Trophoblast cell (in vitro differentiated cells and primary cell): ENCODE measurements around the gene ORMDL3.

Experiments used
- DNase-seq, 2 donors: peaks; one replicate each; pipeline ENCODE4 v3.0.0-alpha.2; 2016
- H2AFZ ChIP-seq: 2 replicates; pipeline ENCODE4 v1.6.1; 2013; ENCODE audit warnings: low read length, moderate library complexity, mild to moderate bottlenecking; ENCODE audit not compliant: insufficient read depth, poor library complexity
- H2AK5ac ChIP-seq: 2 replicates; pipeline ENCODE4 v1.6.1; 2013; ENCODE audit warnings: mild to moderate bottlenecking, low read length
- H2BK120ac ChIP-seq: 2 replicates; pipeline ENCODE4 v1.6.1; 2013; ENCODE audit warnings: low read length, mild to moderate bottlenecking, moderate library complexity; ENCODE audit not compliant: insufficient read depth, poor library complexity
- H2BK12ac ChIP-seq: 2 replicates; pipeline ENCODE4 v1.6.1; 2013; ENCODE audit warnings: mild to moderate bottlenecking, low read length, moderate library complexity
- H2BK5ac ChIP-seq: 2 replicates; pipeline ENCODE4 v1.6.1; 2013; ENCODE audit warnings: low read length, low read depth, moderate library complexity, mild to moderate bottlenecking; ENCODE audit not compliant: poor library complexity
- H3K14ac ChIP-seq: 2 replicates; pipeline ENCODE4 v1.6.1; 2013; ENCODE audit warnings: mild to moderate bottlenecking, low read length
- H3K18ac ChIP-seq: 2 replicates; pipeline ENCODE4 v1.6.1; 2013; ENCODE audit warnings: mild to moderate bottlenecking, low read length
- H3K23ac ChIP-seq: 2 replicates; pipeline ENCODE4 v1.6.1; 2013; ENCODE audit warnings: low read length
- H3K27ac ChIP-seq: 2 replicates; pipeline ENCODE4 v1.5.1; 2013; ENCODE audit warnings: low read depth, mild to moderate bottlenecking, inconsistent platforms, low read length, moderate library complexity
- H3K27me3 ChIP-seq: 2 replicates; pipeline ENCODE4 v1.6.1; 2013; ENCODE audit warnings: inconsistent platforms, mild to moderate bottlenecking, low read length, moderate library complexity; ENCODE audit not compliant: insufficient read depth
- H3K36me3 ChIP-seq, 2 experiments: 1 replicate in 1 of 2; 2 replicates in 1 of 2; pipeline ENCODE4 v1.6.1; 2013; ENCODE audit warnings: low read length in 2 of 2, mild to moderate bottlenecking in 2 of 2, moderate library complexity in 1 of 2; ENCODE audit not compliant: insufficient read depth in 2 of 2, control insufficient read depth in 1 of 2
- H3K4ac ChIP-seq: 2 replicates; pipeline ENCODE4 v1.6.1; 2013; ENCODE audit warnings: low read depth, mild to moderate bottlenecking, low read length, moderate library complexity
- H3K4me1 ChIP-seq, 2 experiments: 1 replicate in 1 of 2; 2 replicates in 1 of 2; pipeline ENCODE4 v1.6.1; 2013; ENCODE audit warnings: low read length in 2 of 2, mild to moderate bottlenecking in 2 of 2, moderate library complexity in 1 of 2; ENCODE audit not compliant: insufficient read depth in 2 of 2, control insufficient read depth in 1 of 2
- H3K4me2 ChIP-seq: 2 replicates; pipeline ENCODE4 v1.6.1; 2013; ENCODE audit warnings: inconsistent platforms, mild to moderate bottlenecking, low read length, moderate library complexity
- H3K4me3 ChIP-seq: 2 replicates; pipeline ENCODE4 v1.5.1; 2013; ENCODE audit warnings: mild to moderate bottlenecking, low read depth, low read length, inconsistent platforms
- H3K79me1 ChIP-seq: one replicate; pipeline ENCODE4 v1.6.1; 2013; ENCODE audit warnings: low read length
- H3K79me2 ChIP-seq: 2 replicates; pipeline ENCODE4 v1.6.1; 2013; ENCODE audit warnings: low read length, mild to moderate bottlenecking; ENCODE audit not compliant: control insufficient read depth, insufficient read depth, poor library complexity
- H3K9ac ChIP-seq: 2 replicates; pipeline ENCODE4 v1.6.1; 2013; ENCODE audit warnings: mild to moderate bottlenecking, low read length
- H3K9me3 ChIP-seq: 2 replicates; pipeline ENCODE4 v1.6.1; 2013; ENCODE audit warnings: low read depth, mild to moderate bottlenecking, control low read depth, inconsistent platforms, low read length; ENCODE audit not compliant: insufficient read depth
- H4K12ac ChIP-seq: 2 replicates; pipeline ENCODE4 v1.6.1; 2013; ENCODE audit warnings: low read depth, mild to moderate bottlenecking, low read length, moderate library complexity
- H4K8ac ChIP-seq: 2 replicates; pipeline ENCODE4 v1.6.1; 2013; ENCODE audit warnings: low read depth, mild to moderate bottlenecking, low read length, moderate library complexity
- H4K91ac ChIP-seq: one replicate; pipeline ENCODE4 v1.6.1; 2013; ENCODE audit warnings: low read depth, mild to moderate bottlenecking, low read length, moderate library complexity
- WGBS: extraction: QIAGEN DNeasy Blood & Tissue Kit; methylation state at CpG from one replicate; pipeline ENCODE4 v1.1.7; 2013; ENCODE audit warnings: missing lambda C conversion rate; ENCODE audit not compliant: insufficient read length, insufficient coverage; ENCODE audit errors: extremely low coverage; 5-methylcytosine and 5-hydroxymethylcytosine counted together

Gene ORMDL3

GRCh38 chr17:39962642-39963220 is 35.3 kb upstream of the ORMDL3 start, which contains the start of gene GSDMA:
TSS of gene GSDMA (plus strand) at chr17:39963004. CDS start at chr17:39965688, 2,684 bp downstream.
- no peak within 1 kb of the TSS for H4K91ac ChIP-seq
- H3K4me3 ChIP-seq, result no peak within 1 kb of the TSS
- no peak within 1 kb of the TSS for H2AK5ac ChIP-seq
- no peak within 1 kb of the TSS for H3K27ac ChIP-seq
- no peak within 1 kb of the TSS for H2BK5ac ChIP-seq
- H3K9ac ChIP-seq, result no peak within 1 kb of the TSS
- no peaks in the 10 kb centered on the region for H3K79me2 ChIP-seq
- no peak for DNase-seq
- no peaks in the 10 kb centered on the region for H3K27me3 ChIP-seq
- H2BK12ac ChIP-seq, result no peak within 1 kb of the TSS
- no peaks in the 10 kb centered on the region for H3K79me1 ChIP-seq
- H3K4ac ChIP-seq, result no peak within 1 kb of the TSS
- no peaks in the 10 kb centered on the region for H3K36me3 ChIP-seq
- H4K12ac ChIP-seq, result no peak within 1 kb of the TSS
- H3K4me1 ChIP-seq, result no peaks in the 10 kb centered on the region
- no peak within 1 kb of the TSS for H3K14ac ChIP-seq
- H3K9me3 ChIP-seq, result no peaks in the 10 kb centered on the region
- H2BK120ac ChIP-seq, result no peak within 1 kb of the TSS
- WGBS, result no CpG with 5 or more reads among the region's 6 CpGs
- no peak within 1 kb of the TSS for H2AFZ ChIP-seq
- no peak within 1 kb of the TSS for H3K23ac ChIP-seq
- H4K8ac ChIP-seq, result no peak within 1 kb of the TSS
- H3K18ac ChIP-seq, result no peak within 1 kb of the TSS
- no peak within 1 kb of the TSS for H3K4me2 ChIP-seq

GRCh38 chr17:39960524-39961041 is 33.2 kb upstream of the ORMDL3 start:
- no peak for DNase-seq
- Histone ChIP-seq H2AFZ (no peak overlapping the region), H3K27me3 (no peaks in the 10 kb centered on the region)

GRCh38 chr17:39955726-39956225 is 28.4 kb upstream of the ORMDL3 start:
- no peak overlapping the region for H2BK12ac ChIP-seq
- DNase-seq, result no peak
- no peak overlapping the region for H3K27ac ChIP-seq
- H3K4me2 ChIP-seq, result no peak overlapping the region
- peaks cover 2% of the 10 kb centered on the region for H3K9me3 ChIP-seq
- H3K36me3 ChIP-seq, result no peaks in the 10 kb centered on the region
- no peaks in the 10 kb centered on the region for H3K27me3 ChIP-seq
- WGBS, result no CpG with 5 or more reads among the region's 4 CpGs
- peaks cover 3% of the 10 kb centered on the region for H3K79me2 ChIP-seq
- H2AFZ ChIP-seq, result no peak overlapping the region
- H4K91ac ChIP-seq, result no peak overlapping the region
- H3K4ac ChIP-seq, result no peak overlapping the region
- H3K4me1 ChIP-seq, result peaks cover 8 to 9% of the 10 kb centered on the region in 2 experiments
- H3K4me3 ChIP-seq, result no peak overlapping the region
- no peak overlapping the region for H3K14ac ChIP-seq
- no peak overlapping the region for H3K9ac ChIP-seq
- no peak overlapping the region for H2BK5ac ChIP-seq
- H4K8ac ChIP-seq, result no peak overlapping the region
- no peak overlapping the region for H3K18ac ChIP-seq
- no peak overlapping the region for H3K23ac ChIP-seq
- H4K12ac ChIP-seq, result no peak overlapping the region
- no peak overlapping the region for H2AK5ac ChIP-seq
- peaks cover 7% of the 10 kb centered on the region for H3K79me1 ChIP-seq
- H2BK120ac ChIP-seq, result no peak overlapping the region

More at GRCh38 chr17:39960524-39961041, 33.2 kb upstream of the ORMDL3 start:
- no peak overlapping the region for H3K4me3 ChIP-seq
- no peaks in the 10 kb centered on the region for H3K4me1 ChIP-seq
- no peak overlapping the region for H4K8ac ChIP-seq
- H3K79me1 ChIP-seq, result no peaks in the 10 kb centered on the region
- no peak overlapping the region for H2BK12ac ChIP-seq
- no peak overlapping the region for H3K23ac ChIP-seq
- H2AK5ac ChIP-seq, result no peak overlapping the region
- no peak overlapping the region for H3K4ac ChIP-seq
- H3K9me3 ChIP-seq, result no peaks in the 10 kb centered on the region
- no peak overlapping the region for H3K9ac ChIP-seq
- no peak overlapping the region for H3K27ac ChIP-seq
- no peak overlapping the region for H4K12ac ChIP-seq
- H4K91ac ChIP-seq, result no peak overlapping the region
- H2BK5ac ChIP-seq, result no peak overlapping the region
- no peaks in the 10 kb centered on the region for H3K36me3 ChIP-seq
- no peak overlapping the region for H2BK120ac ChIP-seq
- no CpG with 5 or more reads among the region's 8 CpGs for WGBS
- no peak overlapping the region for H3K14ac ChIP-seq
- no peaks in the 10 kb centered on the region for H3K79me2 ChIP-seq
- no peak overlapping the region for H3K18ac ChIP-seq
- no peak overlapping the region for H3K4me2 ChIP-seq

GRCh38 chr17:39954876-39955275 is 27.5 kb upstream of the ORMDL3 start:
- Histone ChIP-seq H2AFZ (no peak overlapping the region), H4K91ac (no peak overlapping the region), H3K79me1 (peaks cover 7% of the 10 kb centered on the region), H3K14ac (no peak overlapping the region), H3K4ac (no peak overlapping the region), H3K4me3 (no peak overlapping the region), H2BK12ac (no peak overlapping the region), H3K4me1 (peaks cover 8 to 9% of the 10 kb centered on the region in 2 experiments), H2AK5ac (no peak overlapping the region), H2BK5ac (no peak overlapping the region), H3K36me3 (no peaks in the 10 kb centered on the region), H3K27me3 (no peaks in the 10 kb centered on the region), H3K27ac (no peak overlapping the region), H2BK120ac (no peak overlapping the region), H4K12ac (no peak overlapping the region), H3K4me2 (no peak overlapping the region), H3K9me3 (peaks cover 2% of the 10 kb centered on the region), H3K9ac (no peak overlapping the region), H3K18ac (no peak overlapping the region), H3K79me2 (peaks cover 3% of the 10 kb centered on the region), H3K23ac (no peak overlapping the region), H4K8ac (no peak overlapping the region)
- no peak for DNase-seq
- no CpG with 5 or more reads among the region's 4 CpGs for WGBS
